GM21515 (cell line): Measurements from ENCODE around the gene FNDC11.
"Not testable (repeated sequence)": the region's sequence is repeated elsewhere in the genome, so short reads cannot be mapped to it uniquely, and the experiment has no call there.

ENCODE experiments used
- ATAC-seq: cut with Tn5 transposase; IDR thresholded peaks from one replicate; pipeline ENCODE4 v1.9.1; 2021; ENCODE audit not compliant: unreplicated experiment

FNDC11 gene, protein sequence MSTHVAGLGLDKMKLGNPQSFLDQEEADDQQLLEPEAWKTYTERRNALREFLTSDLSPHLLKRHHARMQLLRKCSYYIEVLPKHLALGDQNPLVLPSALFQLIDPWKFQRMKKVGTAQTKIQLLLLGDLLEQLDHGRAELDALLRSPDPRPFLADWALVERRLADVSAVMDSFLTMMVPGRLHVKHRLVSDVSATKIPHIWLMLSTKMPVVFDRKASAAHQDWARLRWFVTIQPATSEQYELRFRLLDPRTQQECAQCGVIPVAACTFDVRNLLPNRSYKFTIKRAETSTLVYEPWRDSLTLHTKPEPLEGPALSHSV

DNA sequence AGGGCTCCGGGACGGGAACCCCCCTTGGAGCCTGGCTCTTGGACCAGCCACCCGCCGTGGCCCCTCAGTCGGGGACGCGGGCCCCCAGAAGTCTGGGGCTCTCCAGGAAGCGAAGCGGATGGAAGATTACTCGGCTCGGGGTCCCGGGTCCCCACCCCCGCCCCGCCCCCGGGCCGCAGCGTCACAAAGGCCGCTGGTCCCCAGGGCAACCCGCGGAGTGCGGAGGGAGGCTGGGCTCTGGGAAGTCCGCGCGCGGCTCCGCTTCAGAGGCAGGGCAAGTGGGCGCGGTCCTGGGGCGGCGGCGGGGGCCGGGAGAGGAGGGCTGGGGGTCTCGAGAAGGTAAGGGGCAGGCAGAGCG is at the start of gene FNDC11:
Gene FNDC11 (plus strand): TSS at position 227 of the 358 bp plus-strand sequence. CDS start 1,505 bp downstream, outside the sequence.
- no peak for ATAC-seq

DNA sequence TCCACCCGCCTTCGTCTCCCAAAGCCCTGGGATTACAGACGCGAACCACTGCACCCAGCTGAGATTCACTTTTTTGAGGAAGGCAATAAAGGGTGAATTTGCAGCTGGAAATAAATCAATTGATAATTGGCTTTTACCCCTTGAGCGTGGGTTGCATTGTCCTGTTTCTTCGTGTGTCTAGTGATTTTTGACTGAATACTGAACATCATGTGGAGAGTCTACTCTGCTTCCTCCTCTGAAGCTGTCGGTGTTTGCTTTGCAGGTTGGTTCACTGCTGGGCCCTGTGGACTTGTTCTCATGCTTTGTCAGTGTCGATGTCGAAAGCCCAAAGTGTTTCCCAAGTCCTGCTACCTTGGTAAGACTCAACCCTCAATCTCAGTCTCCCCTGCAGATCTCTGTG is 49.3 kb upstream of the FNDC11 start:
- no peak for ATAC-seq

DNA sequence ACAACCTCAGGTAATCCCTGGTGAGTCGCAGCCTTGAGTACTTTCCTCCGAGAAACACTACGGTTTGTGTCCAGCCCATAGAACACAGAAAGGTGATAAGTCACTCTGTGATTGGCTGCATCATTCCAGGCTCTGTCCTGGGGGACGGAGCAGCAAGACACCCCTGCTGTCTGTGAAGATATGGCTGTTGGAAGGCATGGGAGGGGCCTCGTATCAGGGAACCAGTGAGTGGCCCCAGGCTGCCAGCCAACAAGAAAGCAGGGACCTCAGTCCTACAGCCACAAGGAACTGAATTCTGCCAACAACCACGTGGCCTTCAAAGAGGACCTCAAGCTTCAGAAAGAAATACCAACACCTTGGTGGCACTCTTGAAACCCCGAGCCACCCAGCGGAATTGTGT is 48.7 kb upstream of the FNDC11 start:
- no peak for ATAC-seq

DNA sequence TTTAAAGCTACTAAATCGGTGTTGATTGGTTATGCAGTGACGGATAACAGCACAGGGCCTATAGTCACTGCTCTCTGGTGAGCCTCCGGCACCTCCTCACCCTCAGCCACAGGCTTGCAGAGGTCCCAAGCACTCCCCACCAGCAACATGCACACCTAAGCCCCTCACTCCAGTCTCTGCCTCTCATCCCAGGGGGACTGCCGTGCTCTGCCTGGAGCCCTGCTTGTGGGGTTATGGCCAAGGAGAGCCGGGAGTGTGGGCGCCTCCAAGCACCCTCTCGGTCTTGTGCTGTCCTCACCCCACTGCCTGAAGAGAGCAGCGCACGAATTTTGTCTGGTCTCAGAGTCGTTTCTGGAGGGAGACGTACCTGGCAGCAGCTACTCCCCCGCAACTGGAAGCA is 48.2 kb upstream of the FNDC11 start:
- ATAC-seq, result no peak

DNA sequence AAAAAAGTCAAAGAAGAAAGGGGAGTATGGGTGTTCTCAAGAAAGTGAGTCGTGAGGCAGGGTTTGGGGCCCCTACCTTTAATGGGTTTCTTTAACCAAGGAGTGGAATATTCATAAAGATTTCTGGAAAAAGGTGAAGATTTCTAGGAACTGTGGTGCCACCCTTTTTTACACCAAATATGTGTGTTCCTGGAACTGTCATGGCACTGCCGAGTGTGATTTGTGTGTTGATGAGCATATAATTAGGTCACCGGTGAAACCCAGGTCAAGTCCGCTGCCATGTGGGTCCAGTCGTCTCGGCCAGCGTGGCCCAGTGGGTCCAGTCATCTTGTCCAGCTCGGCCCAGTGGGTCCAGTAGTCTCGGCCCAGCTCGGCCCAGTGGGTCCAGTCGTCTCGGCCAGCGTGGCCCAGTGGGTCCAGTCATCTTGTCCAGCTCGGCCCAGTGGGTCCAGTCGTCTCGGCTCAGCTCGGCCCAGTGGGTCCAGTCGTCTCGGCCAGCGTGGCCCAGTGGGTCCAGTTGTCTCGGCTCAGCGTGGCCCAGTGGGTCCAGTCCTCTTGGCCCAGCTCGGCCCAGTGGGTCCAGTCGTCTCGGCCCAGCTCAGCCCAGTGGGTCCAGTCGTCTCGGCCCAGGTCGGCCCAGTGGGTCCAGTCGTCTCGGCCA is 46.7 kb upstream of the FNDC11 start:
- ATAC-seq, result no peak

DNA sequence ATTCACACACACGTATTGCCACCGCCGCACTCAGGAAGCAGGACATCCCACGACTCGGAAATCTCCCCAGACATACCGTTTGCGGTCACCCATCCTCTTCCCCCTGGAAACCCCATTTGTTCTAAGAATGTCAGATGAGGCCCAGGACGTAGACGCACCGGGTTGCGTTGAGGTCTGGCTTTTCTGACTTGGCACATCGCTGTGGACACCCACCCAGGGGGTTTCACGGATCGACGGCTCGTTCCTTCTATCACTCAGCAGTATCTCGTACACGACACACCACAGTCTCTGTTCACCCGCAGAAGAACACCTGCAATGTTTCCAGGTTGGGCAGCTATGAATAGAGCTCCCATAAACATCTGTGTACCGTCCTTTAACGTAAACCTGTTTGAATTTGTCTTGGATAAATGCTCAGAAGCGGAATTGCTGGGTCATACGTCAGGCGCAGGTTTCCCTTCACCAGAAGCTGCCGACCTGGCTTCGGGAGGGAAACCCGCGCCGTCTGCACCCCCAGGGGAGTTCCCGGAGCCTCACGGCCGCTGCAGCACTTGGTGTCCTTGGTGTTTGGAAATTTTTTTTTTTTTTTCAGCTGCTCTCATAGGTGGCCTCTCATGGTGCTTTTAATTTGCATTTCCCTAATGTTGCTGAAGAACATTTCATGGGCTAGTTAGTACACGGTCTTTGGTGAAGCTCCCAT is 45.7 kb upstream of the FNDC11 start:
- ATAC-seq, result no peak

DNA sequence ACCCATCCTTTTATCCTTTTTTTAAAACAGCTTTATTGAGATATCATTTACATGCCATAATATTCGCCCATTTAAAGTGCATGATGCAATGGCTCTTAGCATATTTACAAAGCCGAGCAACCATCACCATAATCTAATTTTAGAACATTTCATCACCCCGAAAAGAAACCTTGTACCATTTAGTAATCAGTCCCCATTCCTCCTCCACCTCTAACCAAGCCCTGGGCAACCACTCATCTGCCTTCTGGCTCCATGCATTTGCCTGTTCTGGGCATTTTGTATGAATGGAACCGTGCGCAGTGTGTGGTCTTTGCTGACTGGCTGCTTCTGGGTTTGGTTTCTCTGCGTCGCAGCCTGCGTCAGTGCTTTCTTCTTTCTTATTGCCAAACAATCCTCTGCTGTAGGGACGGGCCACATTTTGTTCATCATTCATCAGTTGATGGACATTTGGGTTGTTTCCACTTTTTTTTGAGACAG is 44.8 kb upstream of the FNDC11 start:
- no peak for ATAC-seq

DNA sequence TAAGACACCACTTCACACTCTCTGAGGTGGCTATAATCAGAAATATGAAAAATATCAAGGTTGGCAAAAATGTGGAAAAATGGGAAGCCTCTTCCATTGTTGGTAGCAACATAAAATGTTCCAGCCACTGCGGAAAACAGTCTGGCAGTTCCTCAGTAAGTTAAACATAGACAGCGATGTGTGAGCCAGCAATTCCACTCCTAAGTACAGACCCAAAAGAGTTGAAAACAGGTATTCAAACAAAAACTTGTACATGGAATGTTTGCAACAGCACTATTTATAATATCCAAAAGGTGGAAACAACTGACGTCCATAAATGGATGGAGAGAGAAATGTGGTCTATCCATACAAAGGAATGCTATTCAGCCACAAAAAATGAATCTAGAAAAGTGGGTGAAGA is 40.8 kb upstream of the FNDC11 start:
- ATAC-seq, result no peak

DNA sequence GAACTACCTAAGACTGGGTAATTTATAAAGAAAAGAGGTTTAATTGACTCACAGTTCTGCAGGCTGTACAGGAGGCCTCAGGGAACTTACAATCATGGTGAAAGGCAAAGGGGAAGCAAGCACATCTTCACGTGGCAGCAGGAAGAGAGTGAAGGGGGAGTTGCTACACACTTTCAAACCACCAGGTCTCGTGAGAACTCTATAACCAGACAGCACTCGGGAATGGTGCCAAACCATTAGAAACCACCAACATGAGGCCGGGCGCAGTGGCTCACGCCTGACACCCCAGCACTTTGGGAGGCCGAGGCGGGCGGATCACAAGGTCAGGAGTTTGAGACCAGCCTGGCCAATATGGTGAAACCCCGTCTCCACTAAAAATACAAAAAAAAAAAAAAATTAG is 39.4 kb upstream of the FNDC11 start:
- ATAC-seq, result not testable (repeated sequence)

DNA sequence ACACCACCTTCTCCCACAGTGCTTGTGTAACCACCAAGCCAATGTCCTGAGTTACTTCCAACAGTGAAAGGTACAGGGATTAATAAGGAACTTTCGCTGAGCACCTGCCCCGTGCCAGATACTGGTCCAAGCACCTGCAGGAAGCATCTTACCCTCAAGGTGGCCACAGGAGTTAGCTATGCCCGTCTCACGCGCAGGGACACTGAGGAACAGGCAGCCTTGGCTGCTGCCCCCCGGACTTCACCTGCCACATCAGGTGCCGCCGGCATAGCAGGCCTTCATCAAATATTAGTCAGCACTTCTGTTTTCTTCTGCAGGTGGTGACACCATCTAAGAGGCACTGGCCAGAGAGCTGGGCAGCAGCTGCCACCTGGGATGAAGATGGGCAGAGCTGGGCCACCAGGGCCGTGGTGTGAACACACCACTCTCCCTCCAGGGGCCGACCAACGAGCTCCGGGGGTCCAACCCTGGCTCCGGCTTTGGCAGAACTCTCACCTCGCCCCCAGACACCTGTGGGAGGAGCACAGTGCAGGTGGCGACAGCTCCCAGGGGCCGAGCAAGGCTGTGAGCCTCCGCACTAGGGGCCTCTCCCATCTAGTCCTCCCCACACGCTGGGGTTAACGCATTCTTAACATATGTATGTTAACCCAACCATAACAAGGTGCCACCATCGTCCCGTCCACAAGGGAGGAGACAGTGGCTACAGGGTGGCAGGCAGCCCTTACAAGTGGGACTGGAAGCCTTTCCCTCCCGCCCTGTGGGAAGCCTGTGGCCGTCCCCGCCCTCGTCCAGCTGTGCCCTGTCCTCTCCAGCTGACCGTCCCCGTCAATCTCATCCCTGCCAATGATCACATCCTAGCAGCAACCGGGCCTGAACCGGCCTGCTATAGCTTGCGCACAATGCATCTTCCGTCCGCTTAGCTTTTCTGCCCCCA is 36.3 kb upstream of the FNDC11 start:
- ATAC-seq, result no peak

DNA sequence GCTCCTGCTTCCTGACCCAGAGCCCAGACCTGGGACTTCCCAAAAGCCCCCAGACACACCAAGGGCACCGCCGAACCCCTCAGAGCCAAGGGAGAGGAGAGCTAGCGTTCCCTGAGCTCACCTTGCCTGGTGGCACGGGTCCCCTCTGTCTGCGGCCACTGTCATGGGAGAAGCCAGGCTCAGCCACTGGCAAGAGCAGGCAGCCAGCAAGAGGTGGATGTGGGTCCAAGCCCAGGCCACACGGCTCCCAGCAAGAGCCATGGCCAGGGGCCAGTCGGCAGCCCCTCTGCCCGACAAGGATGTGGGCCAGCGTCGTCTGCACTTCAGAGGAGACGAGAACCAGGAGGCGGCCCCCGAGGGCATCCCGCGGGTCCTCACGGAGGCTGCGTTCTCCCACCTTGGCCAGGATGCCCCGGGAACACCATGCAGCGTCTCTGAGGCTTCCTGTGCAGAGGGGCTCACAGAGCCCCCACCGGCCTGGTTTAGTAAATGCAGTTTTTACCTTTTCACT is 35.6 kb upstream of the FNDC11 start:
- no peak for ATAC-seq

DNA sequence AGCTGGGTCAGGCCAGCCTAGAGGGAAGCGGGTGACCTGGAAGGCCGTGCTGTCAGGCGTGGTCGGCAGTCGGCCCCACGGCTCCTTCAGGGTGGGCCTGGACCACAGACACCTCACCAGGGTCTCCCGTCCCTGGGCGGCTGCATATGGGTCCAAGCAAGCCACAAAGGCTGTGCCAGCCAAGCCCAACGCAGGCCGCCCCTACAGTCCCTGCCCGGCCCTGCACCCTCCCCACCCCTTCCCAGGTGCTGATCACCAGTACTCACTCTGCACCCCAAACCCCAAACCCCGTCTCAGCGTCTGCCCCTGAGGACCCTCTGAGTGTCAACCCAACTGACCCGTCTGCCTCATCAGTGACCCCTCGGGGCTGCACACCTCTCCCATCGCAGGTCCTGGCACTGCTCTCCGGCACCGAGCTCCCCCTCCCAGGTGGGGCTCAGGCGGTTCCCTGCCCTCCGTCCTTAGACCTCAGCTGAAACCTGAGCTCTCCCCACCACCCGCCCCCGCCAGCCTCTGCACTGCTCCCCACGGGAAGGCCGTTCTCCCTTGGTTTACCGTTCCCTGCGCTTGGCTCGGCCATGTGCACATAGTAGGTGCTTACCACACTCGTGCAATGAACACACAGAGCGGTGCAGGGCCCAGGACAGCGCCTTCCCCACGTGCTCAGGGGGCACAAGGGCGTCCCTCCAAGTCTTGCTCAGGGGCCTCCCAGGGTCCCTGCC is 34.9 kb upstream of the FNDC11 start:
- no peak for ATAC-seq

DNA sequence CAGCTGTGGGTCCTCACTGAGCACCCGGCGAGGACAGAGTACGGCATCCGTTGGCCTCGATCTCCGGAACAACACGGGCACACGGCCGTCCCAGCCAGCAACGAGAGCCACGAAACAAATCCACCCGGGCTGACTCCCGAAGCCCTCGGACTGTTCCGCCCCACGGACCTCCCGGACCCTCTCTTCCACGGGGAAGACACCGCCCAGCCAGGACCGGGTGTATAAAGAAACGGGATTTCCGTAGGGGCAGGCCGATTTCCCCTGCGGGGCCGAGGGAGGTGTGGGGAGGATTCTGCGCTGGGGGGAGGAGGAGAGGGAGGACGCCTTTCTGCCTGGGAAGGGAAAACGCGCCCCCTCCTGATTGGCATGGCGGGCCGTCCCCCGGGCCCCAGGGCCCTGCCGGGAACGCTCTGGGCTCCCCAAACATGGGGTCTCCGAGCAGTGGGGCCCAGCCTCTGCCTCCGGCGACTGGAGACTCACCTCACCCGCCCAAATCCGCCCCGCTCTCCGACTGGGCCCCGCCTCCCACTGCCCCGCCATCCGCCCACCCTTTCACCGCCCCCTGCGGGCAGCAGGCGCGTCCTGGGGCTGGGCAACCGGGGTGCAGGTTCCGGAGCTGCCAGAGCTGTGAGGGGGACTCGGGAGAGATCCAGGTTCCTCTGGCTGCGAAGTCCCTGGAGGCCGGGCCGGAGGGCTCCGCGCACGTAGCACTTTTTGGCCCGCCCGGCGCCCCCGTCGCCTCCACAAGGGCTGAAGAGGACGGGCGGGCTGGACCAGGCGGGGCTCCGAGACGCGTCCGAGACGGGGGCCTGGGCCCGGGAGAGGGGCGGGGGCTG is 34.1 kb upstream of the FNDC11 start:
- ATAC-seq, result peak; percentile 40

DNA sequence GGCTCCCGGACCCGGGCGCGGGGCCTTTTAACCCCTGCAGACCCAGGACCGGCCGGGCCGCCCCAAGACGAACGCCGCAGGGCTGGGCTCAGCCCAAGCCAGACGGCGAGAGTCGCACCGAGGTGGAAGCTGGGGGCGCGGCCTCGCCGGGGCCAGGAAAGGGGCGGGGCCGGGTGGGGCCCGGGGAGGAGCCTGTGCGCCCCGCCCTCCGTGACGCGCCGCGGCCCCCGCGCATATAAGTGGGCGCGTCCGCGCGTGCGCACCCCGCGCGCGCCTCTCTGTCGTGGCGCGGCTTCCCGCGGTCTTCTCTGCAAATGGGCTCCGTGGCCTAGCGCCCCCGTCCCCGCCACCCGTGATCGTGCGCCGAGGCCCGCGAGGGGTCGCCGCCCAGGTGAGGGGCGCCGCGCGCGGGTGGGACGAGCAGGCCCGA is 33.4 kb upstream of the FNDC11 start, which contains the start of gene PPDPF:
Gene PPDPF (plus strand): TSS at position 262 of the 430 bp plus-strand sequence. CDS start 544 bp downstream, outside the sequence.
- peak; percentile 62 for ATAC-seq

DNA sequence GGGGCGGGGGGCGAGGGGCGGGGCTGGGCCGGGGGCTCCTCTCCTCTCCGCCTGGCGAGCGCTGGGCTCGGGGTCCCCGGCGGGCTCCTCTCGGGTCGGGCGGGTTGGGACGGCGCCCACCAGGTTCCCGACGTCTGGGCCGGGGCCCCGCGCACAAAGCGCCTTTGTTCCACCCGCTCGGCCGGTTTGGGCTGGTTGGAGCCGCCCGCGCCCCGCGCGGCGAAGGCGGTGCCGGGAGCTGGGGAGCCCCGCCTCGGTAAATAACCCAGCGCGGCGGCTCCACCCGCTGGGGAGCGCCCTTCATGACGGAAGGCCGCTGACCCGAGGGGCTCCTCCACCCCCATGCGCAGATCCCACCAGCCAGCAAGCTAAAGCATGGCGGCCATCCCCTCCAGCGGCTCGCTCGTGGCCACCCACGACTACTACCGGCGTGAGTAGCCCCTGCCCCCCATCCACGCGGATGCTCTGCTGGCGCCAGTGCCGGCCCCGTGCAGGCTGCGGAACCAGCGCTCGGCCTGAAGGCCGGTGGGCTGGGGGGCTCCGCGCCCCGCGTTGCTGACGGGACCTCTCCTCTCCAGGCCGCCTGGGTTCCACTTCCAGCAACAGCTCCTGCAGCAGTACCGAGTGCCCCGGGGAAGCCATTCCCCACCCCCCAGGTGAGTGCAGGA is 32.9 kb upstream of the FNDC11 start:
- ATAC-seq, result peak; percentile 36

DNA sequence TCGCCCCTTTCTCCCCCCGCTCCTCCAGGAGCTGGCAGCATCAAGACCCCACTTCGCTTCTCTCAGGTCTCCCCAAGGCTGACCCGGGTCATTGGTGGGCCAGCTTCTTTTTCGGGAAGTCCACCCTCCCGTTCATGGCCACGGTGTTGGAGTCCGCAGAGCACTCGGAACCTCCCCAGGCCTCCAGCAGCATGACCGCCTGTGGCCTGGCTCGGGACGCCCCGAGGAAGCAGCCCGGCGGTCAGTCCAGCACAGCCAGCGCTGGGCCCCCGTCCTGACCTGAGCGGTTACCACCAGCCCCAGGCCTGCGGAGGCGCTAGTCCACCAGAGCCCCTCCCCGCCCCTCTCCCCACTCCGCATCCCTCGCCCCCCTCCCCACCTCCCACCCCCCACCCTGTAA is 32.4 kb upstream of the FNDC11 start:
- ATAC-seq, result no peak

DNA sequence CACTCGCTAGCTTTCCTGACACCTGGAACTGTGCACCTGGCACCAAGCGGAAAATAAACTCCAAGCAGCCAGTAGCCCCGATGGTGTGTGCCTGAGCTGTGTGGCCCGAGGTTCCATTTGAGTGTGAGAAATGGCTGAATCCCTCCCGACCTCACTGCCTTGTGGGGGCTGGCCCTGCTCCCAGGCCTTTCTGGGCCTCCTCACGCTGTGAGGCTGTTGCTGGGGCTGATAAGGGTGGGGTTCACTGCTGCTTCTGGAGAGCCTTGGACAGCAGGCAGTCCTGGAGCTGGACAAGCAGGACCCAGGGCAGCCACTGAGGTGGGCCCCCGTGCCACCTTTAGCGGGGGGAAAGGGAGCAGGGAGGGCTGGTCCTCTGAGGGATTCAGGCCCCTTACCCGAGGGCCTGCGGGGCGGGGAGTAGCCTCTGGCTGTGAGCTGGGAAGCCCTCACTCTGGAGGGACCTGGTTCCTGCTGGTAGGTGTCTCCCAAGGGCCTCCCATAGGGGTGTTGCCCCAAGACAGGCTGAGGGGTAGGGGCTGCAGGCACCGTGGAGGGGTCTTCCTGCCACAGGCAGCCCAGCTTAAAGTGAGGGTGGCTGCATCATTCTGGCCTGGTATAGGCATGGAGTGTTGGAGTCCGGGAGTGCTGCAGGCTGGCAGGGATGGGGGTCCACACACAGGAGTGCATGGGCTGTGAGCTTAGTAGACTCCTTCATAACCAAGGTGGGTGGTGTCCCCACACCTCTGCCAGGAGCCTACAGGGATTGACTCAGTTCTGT is 31.7 kb upstream of the FNDC11 start:
- no peak for ATAC-seq
